ENCODE data around the gene YDJC.
A peak's percentile ranks its signal among the peaks of the same experiment; 100 is the strongest.
"Not testable (repeated sequence)": the region's sequence is repeated elsewhere in the genome, so short reads cannot be mapped to it uniquely, and the experiment has no call there.

Gene YDJC, protein sequence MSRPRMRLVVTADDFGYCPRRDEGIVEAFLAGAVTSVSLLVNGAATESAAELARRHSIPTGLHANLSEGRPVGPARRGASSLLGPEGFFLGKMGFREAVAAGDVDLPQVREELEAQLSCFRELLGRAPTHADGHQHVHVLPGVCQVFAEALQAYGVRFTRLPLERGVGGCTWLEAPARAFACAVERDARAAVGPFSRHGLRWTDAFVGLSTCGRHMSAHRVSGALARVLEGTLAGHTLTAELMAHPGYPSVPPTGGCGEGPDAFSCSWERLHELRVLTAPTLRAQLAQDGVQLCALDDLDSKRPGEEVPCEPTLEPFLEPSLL

GRCh38 chr22:21629255-21630149 is at the start of gene YDJC:
Gene YDJC (minus strand): TSS chr22:21630022. CDS start chr22:21630014, 8 bp downstream.
- peak within 1 kb of the TSS; percentile 99 for H3K27ac ChIP-seq

DNA sequence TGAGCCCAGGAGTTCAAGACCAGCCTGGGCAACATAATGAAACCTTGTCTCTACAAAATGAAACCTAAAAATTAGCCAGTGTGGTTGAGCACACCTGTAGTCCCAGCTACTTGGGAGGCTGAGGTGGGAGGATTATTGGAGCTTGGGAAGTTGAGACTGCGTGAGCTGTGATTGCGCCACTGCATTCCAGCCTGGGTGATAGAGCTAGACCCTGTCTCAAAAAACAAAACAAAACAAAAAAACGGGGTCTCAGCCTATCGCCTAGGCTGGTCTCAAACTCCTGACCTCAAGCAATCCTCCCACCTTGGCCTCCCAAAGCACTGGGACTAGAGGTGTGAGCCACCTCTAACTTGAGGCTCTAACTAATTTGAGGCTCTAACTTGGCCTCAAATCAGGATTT is 49.6 kb upstream of the YDJC start:
- TF ChIP-seq CTCF (conservative IDR thresholded peaks at IDR 0.05): no peak
- TF ChIP-seq ZFX (IDR thresholded peaks at IDR 0.05): no peak
- H3K27ac ChIP-seq: no peak overlapping the region

More at GRCh38 chr22:21629255-21630149, at the start of gene YDJC:
- TF ChIP-seq ZFX (IDR thresholded peaks at IDR 0.05): peak; percentile 48; the same call in 1 of the 2 replicates
- TF ChIP-seq CTCF (conservative IDR thresholded peaks at IDR 0.05): peak; percentile 91

DNA sequence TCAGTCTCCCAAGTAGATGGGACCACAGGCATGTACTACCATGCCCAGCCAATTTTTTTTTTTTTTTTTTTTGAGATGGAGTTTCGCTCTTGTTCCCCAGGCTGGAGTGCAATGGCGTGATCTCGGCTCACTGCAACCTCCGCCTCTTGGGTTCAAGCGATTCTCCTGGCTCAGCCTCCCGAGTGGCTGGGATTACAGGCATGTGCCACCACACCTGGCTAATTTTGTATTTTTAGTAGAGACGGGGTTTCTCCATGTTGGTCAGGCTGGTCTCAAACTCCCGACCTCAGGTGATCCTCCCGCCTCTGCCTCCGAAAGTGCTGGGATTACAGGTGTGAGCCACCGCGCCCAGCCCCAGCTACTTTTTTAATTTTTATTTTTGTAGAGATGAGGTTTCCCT is 49.0 kb upstream of the YDJC start:
- H3K27ac ChIP-seq: not testable (repeated sequence)

GRCh38 chr22:21677606-21678443 is 48.0 kb upstream of the YDJC start:
- TF ChIP-seq ZFX (IDR thresholded peaks at IDR 0.05): no peak
- TF ChIP-seq CTCF (conservative IDR thresholded peaks at IDR 0.05): no peak
- H3K27ac ChIP-seq: no peak overlapping the region

- H3K27ac ChIP-seq: no peak overlapping the region
- TF ChIP-seq CTCF (conservative IDR thresholded peaks at IDR 0.05) (no peak), ZFX (IDR thresholded peaks at IDR 0.05) (no peak)
Measured at GRCh38 chr22:21674638-21675245, 44.9 kb upstream of the YDJC start.

GRCh38 chr22:21673534-21674321 is 43.9 kb upstream of the YDJC start:
- H3K27ac ChIP-seq: no peak overlapping the region
- TF ChIP-seq CTCF (conservative IDR thresholded peaks at IDR 0.05) (no peak), ZFX (IDR thresholded peaks at IDR 0.05) (no peak)

Data from C4-2B (cell line).